Measurements from ENCODE around the gene NECAB2.

NECAB2 gene

DNA sequence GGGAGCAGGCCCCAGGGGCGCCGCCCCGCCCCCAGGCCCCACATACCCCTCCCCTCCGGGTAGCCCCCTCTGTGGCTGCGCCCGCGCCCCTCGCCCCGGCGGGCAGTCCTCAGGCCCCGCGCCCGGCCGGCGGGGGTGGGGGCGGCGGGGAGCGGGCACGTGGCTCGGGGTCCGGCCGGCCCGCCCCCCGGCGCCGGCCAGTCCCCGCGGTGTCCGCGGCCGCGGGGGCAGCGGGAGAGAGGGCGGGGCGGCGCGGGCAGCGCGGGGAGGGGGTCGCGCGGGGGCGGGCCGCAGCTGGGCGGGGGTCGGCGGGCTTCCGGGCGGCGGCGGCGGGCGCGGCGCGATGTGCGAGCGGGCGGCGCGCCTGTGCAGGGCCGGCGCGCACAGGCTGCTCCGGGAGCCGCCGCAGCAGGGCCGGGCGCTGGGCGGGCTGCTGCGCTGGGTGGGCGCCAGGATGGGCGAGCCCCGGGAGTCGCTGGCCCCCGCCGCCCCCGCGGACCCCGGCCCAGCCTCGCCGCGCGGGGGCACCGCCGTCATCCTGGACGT lies 335 bp downstream of the NECAB2 start:
- DNase-seq: no peak

DNA sequence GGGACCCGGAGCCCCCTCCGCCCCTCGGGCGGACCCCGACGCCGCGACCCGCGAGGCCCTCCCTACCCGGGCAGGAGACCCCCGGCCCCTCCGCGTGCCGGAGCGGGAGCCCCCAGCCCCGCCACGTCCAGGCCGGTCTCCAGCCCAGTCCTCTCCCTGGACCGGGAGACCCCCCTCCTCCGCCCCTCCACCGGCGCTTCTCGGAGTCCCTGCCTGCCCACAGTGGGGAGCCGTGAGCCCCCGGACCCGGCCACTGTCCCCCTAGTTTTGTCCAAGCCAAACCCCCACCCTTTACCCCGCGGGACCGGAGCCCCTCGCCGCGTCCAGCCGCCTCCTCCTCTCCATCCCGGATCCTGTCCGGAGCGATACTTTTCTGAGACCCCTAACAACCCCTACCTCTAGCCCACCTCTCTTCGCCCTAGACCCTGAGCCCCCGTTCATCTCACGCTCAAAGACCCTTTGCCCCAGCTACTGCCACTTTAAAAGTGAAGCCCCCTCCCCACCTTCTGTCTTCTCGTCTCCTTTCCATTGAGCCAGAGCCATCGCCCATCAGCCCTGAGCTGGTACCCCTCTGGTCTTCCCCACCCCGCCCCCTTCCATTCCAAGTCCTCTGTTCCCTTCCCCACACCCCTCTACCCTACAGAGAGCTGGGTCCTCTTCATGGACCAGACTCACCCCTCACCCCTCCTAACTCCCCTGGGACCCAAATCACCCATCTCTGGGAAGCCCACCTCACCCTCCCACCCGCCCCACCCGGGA lies 1.0 kb downstream of the NECAB2 start:
- no peak for DNase-seq

- DNase-seq: no peak
These were observed 1.9 kb downstream of the NECAB2 start for GRCh38 chr16:83969771-83970429.

- no peak for DNase-seq
These were observed 2.4 kb downstream of the NECAB2 start for GRCh38 chr16:83970430-83970815.

- DNase-seq: no peak
These were observed 3.4 kb downstream of the NECAB2 start for GRCh38 chr16:83971165-83972130.

GRCh38 chr16:83972256-83973008 lies 4.4 kb downstream of the NECAB2 start:
- no peak for DNase-seq

DNA sequence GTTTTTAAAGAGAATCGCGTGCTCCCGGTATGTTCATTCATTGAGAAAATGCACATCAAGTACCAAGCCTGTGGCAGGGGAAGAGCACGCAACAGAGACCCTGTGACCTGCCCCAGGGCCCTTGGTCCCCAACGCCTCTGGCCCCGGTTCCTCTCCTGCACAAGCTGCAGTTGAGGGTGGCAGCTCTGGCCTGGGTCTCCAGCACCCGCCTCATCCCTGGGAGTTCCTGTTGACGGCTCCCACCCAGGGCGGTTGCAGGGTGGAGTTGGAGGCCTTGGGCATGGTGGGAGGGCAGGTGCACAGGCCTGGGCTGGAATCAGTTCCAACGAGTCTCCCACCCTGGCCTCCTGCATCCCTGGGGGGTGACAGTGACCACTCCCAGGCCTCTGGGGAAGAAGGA lies 5.0 kb downstream of the NECAB2 start:
- DNase-seq: no peak

DNA sequence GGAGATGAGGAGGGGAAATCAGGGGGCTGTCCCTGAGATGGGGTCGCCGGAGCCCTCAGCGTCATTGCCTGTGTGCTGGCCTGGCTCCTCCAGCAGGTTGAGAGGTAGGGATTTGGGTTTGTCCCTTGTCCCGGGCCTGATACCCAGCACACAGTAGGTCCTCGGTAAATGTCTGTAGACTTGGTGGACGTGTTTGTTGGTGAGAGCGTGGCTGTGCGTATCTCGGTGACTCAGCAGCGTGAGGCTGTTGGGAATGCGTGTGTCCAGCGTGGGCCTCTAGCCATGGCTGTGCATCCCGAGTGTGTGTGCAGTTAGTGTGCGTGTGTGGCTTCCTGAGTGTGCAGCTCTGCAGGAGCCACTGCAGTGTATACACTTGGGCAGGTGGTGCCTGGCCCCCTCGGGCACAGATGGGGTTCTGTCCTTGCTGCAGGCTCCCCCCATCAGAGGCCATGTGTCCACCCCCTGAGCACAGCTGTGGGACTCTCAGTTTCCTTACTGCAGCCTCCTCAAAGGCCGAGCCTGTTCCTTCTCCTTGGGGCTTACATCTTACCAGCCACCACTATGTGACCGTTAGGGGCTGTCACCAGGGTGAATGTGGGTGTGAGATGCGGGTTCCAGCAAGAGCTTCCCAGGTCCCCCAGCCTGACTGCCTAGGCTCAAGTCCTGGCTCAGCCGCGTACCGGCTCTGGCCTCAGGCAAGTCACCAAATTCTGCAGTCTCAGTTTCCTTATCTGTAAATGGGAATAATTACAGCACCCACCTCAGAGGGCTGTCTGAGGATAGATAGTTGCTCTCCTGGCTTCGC lies 5.7 kb downstream of the NECAB2 start:
- DNase-seq: no peak

GRCh38 chr16:83974475-83974874 lies 6.4 kb downstream of the NECAB2 start:
- DNase-seq: no peak

GRCh38 chr16:83975590-83976260 lies 7.7 kb downstream of the NECAB2 start:
- no peak for DNase-seq

- no peak for DNase-seq
These were observed 9.2 kb downstream of the NECAB2 start for GRCh38 chr16:83977056-83977815.

DNA sequence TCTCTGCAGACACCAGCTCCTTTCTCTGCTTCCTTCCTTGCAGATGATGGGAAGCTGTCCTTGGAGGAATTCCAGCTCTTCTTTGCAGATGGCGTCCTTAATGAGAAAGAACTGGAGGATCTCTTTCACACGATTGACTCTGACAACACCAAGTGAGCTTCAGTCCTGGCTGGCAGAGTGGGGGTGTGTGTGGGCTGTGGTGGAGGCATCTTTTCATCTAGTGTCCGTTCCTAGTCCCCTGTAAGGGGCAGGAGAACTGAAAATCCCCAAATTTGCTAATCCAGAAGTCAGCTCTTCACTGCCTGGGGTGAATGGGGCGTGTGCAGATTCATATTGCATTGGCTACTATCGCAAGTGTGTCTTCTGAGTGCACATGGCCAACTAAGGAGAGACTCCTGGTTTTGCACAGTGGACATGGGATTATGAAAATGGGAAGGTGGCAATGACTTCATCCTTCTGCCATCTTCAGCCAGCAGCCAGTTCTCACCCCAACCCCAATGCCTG lies 10.4 kb downstream of the NECAB2 start:
- no peak for DNase-seq

GRCh38 chr16:83979441-83979840 lies 11.4 kb downstream of the NECAB2 start:
- no peak for DNase-seq

- DNase-seq: no peak
These were observed 12.8 kb downstream of the NECAB2 start for GRCh38 chr16:83980794-83981193.

DNA sequence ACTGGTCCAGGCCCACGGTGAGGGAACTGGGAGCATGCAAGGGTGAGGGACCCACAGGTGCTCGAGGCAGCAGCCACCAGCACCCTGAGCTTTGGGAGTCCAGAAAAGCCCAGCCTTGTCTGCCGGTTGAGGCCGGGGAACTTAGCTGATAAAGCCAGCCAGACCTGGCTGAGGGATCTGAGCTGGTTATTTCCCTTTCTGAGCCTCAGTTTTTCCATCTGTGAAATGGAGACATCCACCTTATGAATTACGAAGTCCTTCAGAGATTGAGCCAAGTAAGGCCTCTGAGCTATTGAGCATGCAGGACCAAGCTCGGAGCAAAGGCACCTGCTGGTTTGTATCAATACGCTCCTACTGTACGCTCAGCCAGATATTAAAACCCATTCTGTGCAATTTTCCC lies 13.8 kb downstream of the NECAB2 start:
- no peak for DNase-seq

DNA sequence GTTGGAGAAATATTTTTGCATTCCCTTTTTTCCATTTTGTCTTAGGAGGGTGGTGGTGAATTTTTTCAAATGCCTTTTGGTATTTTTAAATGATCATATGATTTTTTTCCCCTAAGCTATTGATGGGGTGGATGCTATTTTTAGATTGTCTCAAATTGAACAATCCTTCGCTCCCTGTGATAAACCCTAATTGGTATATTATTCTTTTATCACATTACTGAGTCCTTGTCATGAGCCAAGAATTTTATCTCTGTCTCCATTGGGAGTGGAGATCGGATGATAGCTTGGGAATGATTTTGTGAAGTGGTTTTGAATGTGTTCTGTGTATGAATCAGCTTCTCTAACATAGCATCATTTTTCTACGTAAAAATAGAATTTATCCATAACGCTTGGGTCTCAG lies 15.4 kb downstream of the NECAB2 start:
- no peak for DNase-seq

DNA sequence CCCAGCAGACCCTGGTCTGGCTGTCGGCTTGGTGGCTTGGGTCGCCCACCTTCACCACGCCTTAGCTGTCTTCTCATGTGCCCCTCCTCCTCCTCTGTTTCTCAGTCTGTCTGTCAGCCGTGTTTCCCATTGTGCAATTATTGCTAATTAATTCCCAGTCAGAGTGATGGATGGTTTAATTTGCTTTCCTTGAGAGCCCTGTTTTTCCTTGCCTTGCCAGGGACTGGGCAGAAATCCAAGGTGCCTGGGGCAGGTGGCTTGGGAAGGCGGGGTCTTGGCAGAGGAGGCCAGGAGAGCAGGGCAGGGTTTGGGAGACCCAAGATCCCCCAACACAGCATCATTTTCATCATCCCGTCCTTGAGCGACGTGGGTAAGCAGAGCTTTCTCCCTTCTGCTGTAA lies 21.3 kb downstream of the NECAB2 start:
- DNase-seq: no peak

- DNase-seq: no peak
These were observed 22.4 kb downstream of the NECAB2 start for GRCh38 chr16:83990492-83990891.

DNA sequence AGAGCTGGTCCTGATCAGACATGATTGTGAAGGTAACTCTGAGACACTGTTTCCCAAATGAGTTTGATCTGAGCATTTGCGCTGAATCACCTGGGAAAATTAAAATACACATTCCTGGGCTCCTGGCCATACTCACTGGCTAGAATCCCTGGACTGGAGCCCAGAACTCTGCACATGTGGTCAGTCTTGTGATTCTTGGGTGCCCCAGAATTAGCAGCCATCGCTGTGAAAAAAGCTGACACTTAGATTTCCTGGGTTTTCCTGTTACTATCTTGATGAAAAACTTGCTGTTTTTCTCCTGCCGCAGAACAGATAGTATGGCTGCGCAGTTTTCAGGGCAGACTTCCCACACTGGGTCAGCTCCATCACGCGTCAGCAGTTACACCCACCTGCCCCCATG lies 24.6 kb downstream of the NECAB2 start:
- peak; percentile 62 for DNase-seq

DNA sequence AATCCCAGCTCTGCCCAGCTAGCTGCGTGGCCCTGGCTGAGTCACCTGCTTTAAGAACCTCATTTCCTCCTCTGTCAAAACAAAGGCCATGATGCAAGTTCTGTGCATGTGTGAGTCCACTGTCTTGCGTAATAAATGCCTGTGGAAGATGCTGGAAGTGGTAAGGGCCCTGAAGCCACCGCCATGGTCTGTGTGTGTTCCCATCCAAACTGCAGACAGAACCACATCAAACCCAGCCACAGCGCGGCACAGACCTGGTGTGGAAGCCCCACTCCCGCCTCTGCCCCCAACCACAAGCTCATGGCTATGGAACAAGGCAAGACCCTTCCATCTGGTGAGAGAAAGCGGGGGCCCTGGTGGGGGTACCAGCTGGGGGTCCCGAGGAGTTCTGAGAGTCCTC lies 26.0 kb downstream of the NECAB2 start:
- DNase-seq: peak; percentile 29
